Memory B cell (primary cell): ENCODE measurements around the gene CDH13.

Source experiments
- ATAC-seq: fragments of 150-1000 bp; cut with Tn5 transposase; 2 replicates; pipeline ENCODE4 v1.10.0; 2021; ENCODE audit warnings: low read depth, mild to moderate bottlenecking, moderate library complexity
- DNase-seq, 2 donors: peaks; one replicate each; pipeline ENCODE4 v3.0.0; 2022; ENCODE audit warnings: low spot score in 2 of 2
- H3K27ac Mint-ChIP-seq: one replicate; pipeline ENCODE4 v1.8.0; 2022; ENCODE audit warnings: mild to moderate bottlenecking, moderate library complexity, mixed read lengths
- H3K27me3 Mint-ChIP-seq: one replicate; pipeline ENCODE4 v1.8.0; 2022; ENCODE audit warnings: mixed read lengths
- H3K36me3 Mint-ChIP-seq: one replicate; pipeline ENCODE4 v1.8.0; 2022; ENCODE audit warnings: mild to moderate bottlenecking, mixed read lengths
- H3K4me1 Mint-ChIP-seq: one replicate; pipeline ENCODE4 v1.8.0; 2022; ENCODE audit warnings: mixed read lengths
- H3K4me3 Mint-ChIP-seq: one replicate; pipeline ENCODE4 v1.8.0; 2022; ENCODE audit warnings: mild to moderate bottlenecking, moderate library complexity, mixed read lengths
- H3K9me3 Mint-ChIP-seq: one replicate; pipeline ENCODE4 v1.8.0; 2022; ENCODE audit warnings: mixed read lengths

CDH13 gene

GRCh38 chr16:83725313-83725712, 1098.5 kb downstream of the CDH13 start:
- Mint-ChIP-seq H3K4me3 (no peak overlapping the region), H3K36me3 (no peaks in the 10 kb centered on the region), H3K27ac (no peak overlapping the region), H3K4me1 (peaks cover 2% of the 10 kb centered on the region), H3K27me3 (peaks cover 12% of the 10 kb centered on the region), H3K9me3 (peaks cover 4% of the 10 kb centered on the region)
- ATAC-seq (no peak), DNase-seq (no peak)

GRCh38 chr16:83727018-83727417, 1100.2 kb downstream of the CDH13 start:
- no peak for DNase-seq
- Mint-ChIP-seq H3K4me1 (peaks cover 4% of the 10 kb centered on the region), H3K27me3 (peaks cover 10% of the 10 kb centered on the region), H3K9me3 (peaks cover 8% of the 10 kb centered on the region), H3K27ac (no peak overlapping the region), H3K36me3 (peaks cover under 1% of the 10 kb centered on the region), H3K4me3 (no peak overlapping the region)
- no peak for ATAC-seq

- no peak overlapping the region for H3K27ac Mint-ChIP-seq
Observed at GRCh38 chr16:83727751-83728352, 1101.1 kb downstream of the CDH13 start.

GRCh38 chr16:83728492-83728891, 1101.7 kb downstream of the CDH13 start:
- Mint-ChIP-seq H3K9me3 (peaks cover 10% of the 10 kb centered on the region), H3K4me3 (no peak overlapping the region), H3K27me3 (peaks cover 12% of the 10 kb centered on the region), H3K4me1 (peaks cover 4% of the 10 kb centered on the region), H3K36me3 (peaks cover 3% of the 10 kb centered on the region), H3K27ac (no peak overlapping the region)
- DNase-seq, result no peak
- no peak for ATAC-seq

More at GRCh38 chr16:83727751-83728352, 1101.1 kb downstream of the CDH13 start:
- Mint-ChIP-seq H3K4me3 (no peak overlapping the region), H3K27me3 (peaks cover 12% of the 10 kb centered on the region), H3K4me1 (peaks cover 4% of the 10 kb centered on the region), H3K9me3 (peaks cover 10% of the 10 kb centered on the region), H3K36me3 (peaks cover 3% of the 10 kb centered on the region)
- no peak for ATAC-seq
- no peak for DNase-seq

GRCh38 chr16:83730812-83731211, 1104.0 kb downstream of the CDH13 start:
- Mint-ChIP-seq H3K9me3 (peaks cover 13% of the 10 kb centered on the region), H3K27me3 (peaks cover 7% of the 10 kb centered on the region), H3K27ac (no peak overlapping the region), H3K36me3 (peaks cover 3% of the 10 kb centered on the region), H3K4me1 (peaks cover 4% of the 10 kb centered on the region), H3K4me3 (no peak overlapping the region)
- ATAC-seq, result no peak
- DNase-seq, result no peak

- H3K4me3 Mint-ChIP-seq, result no peak overlapping the region
- H3K27ac Mint-ChIP-seq, result no peak overlapping the region
- ATAC-seq (no peak), DNase-seq (no peak)
- H3K9me3 Mint-ChIP-seq, result peaks cover 16% of the 10 kb centered on the region
- peaks cover 3% of the 10 kb centered on the region for H3K36me3 Mint-ChIP-seq
- H3K4me1 Mint-ChIP-seq, result peaks cover 2% of the 10 kb centered on the region
- peaks cover 11% of the 10 kb centered on the region for H3K27me3 Mint-ChIP-seq
Observed at GRCh38 chr16:83732536-83732935, 1105.8 kb downstream of the CDH13 start.

GRCh38 chr16:83733301-83733700, 1106.5 kb downstream of the CDH13 start:
- DNase-seq (no peak), ATAC-seq (no peak)
- H3K27me3 Mint-ChIP-seq, result peaks cover 10% of the 10 kb centered on the region
- no peak overlapping the region for H3K4me3 Mint-ChIP-seq
- H3K9me3 Mint-ChIP-seq, result peaks cover 16% of the 10 kb centered on the region
- H3K4me1 Mint-ChIP-seq, result peaks cover 2% of the 10 kb centered on the region
- peaks cover 3% of the 10 kb centered on the region for H3K36me3 Mint-ChIP-seq
- H3K27ac Mint-ChIP-seq, result no peak overlapping the region

GRCh38 chr16:83734136-83734535, 1107.4 kb downstream of the CDH13 start:
- Mint-ChIP-seq H3K4me3 (no peak overlapping the region), H3K9me3 (peaks cover 16% of the 10 kb centered on the region), H3K27ac (no peak overlapping the region), H3K4me1 (peaks cover 2% of the 10 kb centered on the region), H3K36me3 (peaks cover 3% of the 10 kb centered on the region), H3K27me3 (peaks cover 10% of the 10 kb centered on the region)
- ATAC-seq (no peak), DNase-seq (no peak)

- H3K36me3 Mint-ChIP-seq, result no peaks in the 10 kb centered on the region
- H3K4me1 Mint-ChIP-seq, result no peaks in the 10 kb centered on the region
- no peak for ATAC-seq
- no peak overlapping the region for H3K27ac Mint-ChIP-seq
- peaks cover 9% of the 10 kb centered on the region for H3K27me3 Mint-ChIP-seq
- DNase-seq, result no peak
- H3K9me3 Mint-ChIP-seq, result peaks cover 10% of the 10 kb centered on the region
- H3K4me3 Mint-ChIP-seq, result no peak overlapping the region
Observed at GRCh38 chr16:83737729-83738354, 1111.1 kb downstream of the CDH13 start.

- DNase-seq (no peak), ATAC-seq (no peak)
- no peak overlapping the region for H3K4me3 Mint-ChIP-seq
- peaks cover 8% of the 10 kb centered on the region for H3K27me3 Mint-ChIP-seq
- peaks cover under 1% of the 10 kb centered on the region for H3K4me1 Mint-ChIP-seq
- H3K9me3 Mint-ChIP-seq, result peaks cover 8% of the 10 kb centered on the region
- no peak overlapping the region for H3K27ac Mint-ChIP-seq
- H3K36me3 Mint-ChIP-seq, result no peaks in the 10 kb centered on the region
Observed at GRCh38 chr16:83738923-83739503, 1112.2 kb downstream of the CDH13 start.

GRCh38 chr16:83742124-83742899, 1115.5 kb downstream of the CDH13 start:
- H3K27ac Mint-ChIP-seq, result no peak overlapping the region
- no peaks in the 10 kb centered on the region for H3K9me3 Mint-ChIP-seq
- peaks cover 3% of the 10 kb centered on the region for H3K27me3 Mint-ChIP-seq
- peaks cover 9% of the 10 kb centered on the region for H3K4me1 Mint-ChIP-seq
- H3K4me3 Mint-ChIP-seq, result no peak overlapping the region
- no peak for ATAC-seq
- no peak for DNase-seq
- H3K36me3 Mint-ChIP-seq, result no peaks in the 10 kb centered on the region

- no peaks in the 10 kb centered on the region for H3K36me3 Mint-ChIP-seq
- H3K4me3 Mint-ChIP-seq, result no peak overlapping the region
- H3K4me1 Mint-ChIP-seq, result peaks cover 9% of the 10 kb centered on the region
- H3K9me3 Mint-ChIP-seq, result no peaks in the 10 kb centered on the region
- H3K27ac Mint-ChIP-seq, result no peak overlapping the region
- peaks cover 6% of the 10 kb centered on the region for H3K27me3 Mint-ChIP-seq
- no peak for DNase-seq
- no peak for ATAC-seq
Observed at GRCh38 chr16:83743241-83743640, 1116.5 kb downstream of the CDH13 start.

- DNase-seq, result no peak
- ATAC-seq, result no peak
- H3K9me3 Mint-ChIP-seq, result no peaks in the 10 kb centered on the region
- peaks cover 7% of the 10 kb centered on the region for H3K27me3 Mint-ChIP-seq
- H3K4me3 Mint-ChIP-seq, result peak overlapping the region; percentile 76
- H3K4me1 Mint-ChIP-seq, result peaks cover 9% of the 10 kb centered on the region
- H3K27ac Mint-ChIP-seq, result peak overlapping the region; percentile 89
- H3K36me3 Mint-ChIP-seq, result no peaks in the 10 kb centered on the region
Observed at GRCh38 chr16:83743720-83744119, 1117.0 kb downstream of the CDH13 start.

GRCh38 chr16:83744441-83744981, 1117.7 kb downstream of the CDH13 start:
- peak overlapping the region; percentile 76 for H3K4me3 Mint-ChIP-seq
- H3K27me3 Mint-ChIP-seq, result peaks cover 9% of the 10 kb centered on the region
- DNase-seq (peak; percentile 16 to 34), ATAC-seq (peak; percentile 97)
- H3K4me1 Mint-ChIP-seq, result peaks cover 9% of the 10 kb centered on the region
- H3K27ac Mint-ChIP-seq, result peak overlapping the region; percentile 89
- H3K36me3 Mint-ChIP-seq, result no peaks in the 10 kb centered on the region
- no peaks in the 10 kb centered on the region for H3K9me3 Mint-ChIP-seq
